GM23248 (cell line): Measurements from ENCODE around the gene TM4SF4.

Source experiments
- EZH2 ChIP-seq: fragments of 200-600 bp; sonication (generic); IDR thresholded peaks from 2 replicates; pipeline ENCODE4 v1.6.1; 2018; ENCODE audit warnings: antibody characterized with exemption, mild to moderate bottlenecking; ENCODE audit not compliant: insufficient read depth, poor library complexity, severe bottlenecking
- EZH2phosphoT487 ChIP-seq: fragments of 200-600 bp; sonication (generic); IDR thresholded peaks from 2 replicates; pipeline ENCODE4 v1.6.1; 2018; ENCODE audit warnings: antibody characterized with exemption, moderate library complexity, mild to moderate bottlenecking, low read depth; ENCODE audit not compliant: insufficient read depth

DNA sequence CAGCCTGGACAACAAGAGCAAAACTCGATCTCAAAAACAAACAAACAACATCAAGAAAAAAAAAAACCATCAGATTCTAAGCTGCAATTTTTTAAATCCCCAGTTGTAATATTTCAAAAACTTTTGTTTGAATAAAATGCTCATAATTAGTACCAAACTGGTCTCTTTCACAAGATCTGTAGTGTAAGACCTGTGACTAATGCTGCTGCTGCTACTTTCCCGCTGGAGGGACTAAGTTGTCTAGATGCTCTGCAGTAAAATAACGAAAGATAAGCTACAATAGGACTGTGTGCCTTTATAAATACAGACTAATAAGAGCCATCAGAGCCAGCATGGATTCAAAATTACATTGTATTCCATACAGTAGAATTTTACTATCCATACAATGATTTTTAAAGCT lies 45.4 kb downstream of the TM4SF4 start:
- TF ChIP-seq EZH2phosphoT487 (no peak), EZH2 (no peak)
